HG03520 (cell line): ENCODE results near the gene TGFBRAP1.
A peak's percentile ranks its signal among the peaks of the same experiment; 100 is the strongest.

Experiments used
- ATAC-seq: cut with Tn5 transposase; IDR thresholded peaks from one replicate; pipeline ENCODE4 v1.9.1; 2021; ENCODE audit warnings: mild to moderate bottlenecking, moderate library complexity; ENCODE audit not compliant: unreplicated experiment

Gene TGFBRAP1

GRCh38 chr2:105242286-105242993 is 87.1 kb downstream of the TGFBRAP1 start:
- ATAC-seq = no peak

GRCh38 chr2:105241443-105241842 is 88.1 kb downstream of the TGFBRAP1 start, which contains the start of gene GPR45:
GPR45 (plus strand) TSS chr2:105241743; CDS start chr2:105241859, 116 bp downstream.
- no peak for ATAC-seq

GRCh38 chr2:105239924-105240323 is 89.6 kb downstream of the TGFBRAP1 start:
- no peak for ATAC-seq

GRCh38 chr2:105238664-105239240 is 90.8 kb downstream of the TGFBRAP1 start:
- no peak for ATAC-seq

GRCh38 chr2:105237045-105237765 is 92.3 kb downstream of the TGFBRAP1 start:
- ATAC-seq = no peak

GRCh38 chr2:105236060-105236424 is 93.5 kb downstream of the TGFBRAP1 start:
- no peak for ATAC-seq

GRCh38 chr2:105235388-105236059 is 94.0 kb downstream of the TGFBRAP1 start:
- ATAC-seq = peak; percentile 68

- no peak for ATAC-seq
Observed at GRCh38 chr2:105231232-105231619, 98.3 kb downstream of the TGFBRAP1 start.

GRCh38 chr2:105224444-105224843 is 105.1 kb downstream of the TGFBRAP1 start:
- no peak for ATAC-seq

- ATAC-seq = no peak
Observed at GRCh38 chr2:105220604-105221003, 108.9 kb downstream of the TGFBRAP1 start.

- no peak for ATAC-seq
Observed at GRCh38 chr2:105215586-105216192, 113.8 kb downstream of the TGFBRAP1 start.
